ENCODE results near the gene FCER1G. TPM values are rescaled to one million over a fixed set of nuclear protein-coding genes. Genes with fewer than 3 reads are reported as not detected.
A peak's percentile ranks its signal among the peaks of the same experiment; 100 is the strongest.

Gene FCER1G
- total and polyA plus RNA-seq, 7 donors: 14.4 to 243 (median 77.7) TPM

GRCh38 chr1:161259345-161259702 is 44.2 kb downstream of the FCER1G start:
- Histone ChIP-seq H3K9me3 (peaks cover 0 to 12% (median 10%) of the 10 kb centered on the region in 4 donors), H3K36me3 (no peaks in the 10 kb centered on the region), H3K4me1 (peaks cover 0 to 26% (median 12%) of the 10 kb centered on the region in 4 donors), H3K27me3 (peaks cover 0 to 34% (median 25%) of the 10 kb centered on the region in 3 donors), H3K4me3 (peak overlapping the region in 3 of 4 donors; percentile 45 to 60 (median 59)), H3K27ac (peak overlapping the region in 1 of 4 donors; percentile 69)
- 48 to 55% methylated on average over 6 of the region's 6 CpGs for WGBS, 2 donors
- no peak for TF ChIP-seq EP300 (IDR thresholded peaks at IDR 0.05)
- no peak for DNase-seq
- intact Hi-C loops (cut with DNase I): no loop called here

GRCh38 chr1:161259765-161260164 is 44.7 kb downstream of the FCER1G start:
- Histone ChIP-seq H3K36me3 (no peaks in the 10 kb centered on the region), H3K27ac (peak overlapping the region in 1 of 4 donors; percentile 69), H3K9me3 (peaks cover 0 to 12% (median 10%) of the 10 kb centered on the region in 4 donors), H3K4me1 (peaks cover 0 to 26% (median 12%) of the 10 kb centered on the region in 4 donors), H3K27me3 (peaks cover 0 to 34% (median 25%) of the 10 kb centered on the region in 3 donors), H3K4me3 (no peak overlapping the region)
- DNase-seq: no peak
- intact Hi-C loops (cut with DNase I): no loop called here
- no peak for TF ChIP-seq POLR2AphosphoS5 (IDR thresholded peaks at IDR 0.05)
- no peak for TF ChIP-seq CTCF (IDR thresholded peaks at IDR 0.05)
- WGBS, 2 donors: 63 to 72% methylated on average over 1 of the region's 1 CpG

- intact Hi-C loops (cut with DNase I): no loop called here
- Histone ChIP-seq H3K36me3 (no peaks in the 10 kb centered on the region), H3K4me1 (peaks cover 0 to 26% (median 12%) of the 10 kb centered on the region in 4 donors), H3K27ac (peak overlapping the region in 1 of 4 donors; percentile 20), H3K4me3 (no peak overlapping the region), H3K27me3 (peaks cover 0 to 34% (median 25%) of the 10 kb centered on the region in 3 donors), H3K9me3 (peaks cover 0 to 12% (median 10%) of the 10 kb centered on the region in 4 donors)
- no peak for DNase-seq
- TF ChIP-seq POLR2AphosphoS5 (IDR thresholded peaks at IDR 0.05) (no peak), CTCF (IDR thresholded peaks at IDR 0.05) (no peak), POLR2A (IDR thresholded peaks at IDR 0.05) (no peak), EP300 (IDR thresholded peaks at IDR 0.05) (no peak)
- WGBS, 2 donors: 38 to 47% methylated on average over 9 of the region's 9 CpGs
These were observed 45.5 kb downstream of the FCER1G start for GRCh38 chr1:161260376-161261260.

DNA sequence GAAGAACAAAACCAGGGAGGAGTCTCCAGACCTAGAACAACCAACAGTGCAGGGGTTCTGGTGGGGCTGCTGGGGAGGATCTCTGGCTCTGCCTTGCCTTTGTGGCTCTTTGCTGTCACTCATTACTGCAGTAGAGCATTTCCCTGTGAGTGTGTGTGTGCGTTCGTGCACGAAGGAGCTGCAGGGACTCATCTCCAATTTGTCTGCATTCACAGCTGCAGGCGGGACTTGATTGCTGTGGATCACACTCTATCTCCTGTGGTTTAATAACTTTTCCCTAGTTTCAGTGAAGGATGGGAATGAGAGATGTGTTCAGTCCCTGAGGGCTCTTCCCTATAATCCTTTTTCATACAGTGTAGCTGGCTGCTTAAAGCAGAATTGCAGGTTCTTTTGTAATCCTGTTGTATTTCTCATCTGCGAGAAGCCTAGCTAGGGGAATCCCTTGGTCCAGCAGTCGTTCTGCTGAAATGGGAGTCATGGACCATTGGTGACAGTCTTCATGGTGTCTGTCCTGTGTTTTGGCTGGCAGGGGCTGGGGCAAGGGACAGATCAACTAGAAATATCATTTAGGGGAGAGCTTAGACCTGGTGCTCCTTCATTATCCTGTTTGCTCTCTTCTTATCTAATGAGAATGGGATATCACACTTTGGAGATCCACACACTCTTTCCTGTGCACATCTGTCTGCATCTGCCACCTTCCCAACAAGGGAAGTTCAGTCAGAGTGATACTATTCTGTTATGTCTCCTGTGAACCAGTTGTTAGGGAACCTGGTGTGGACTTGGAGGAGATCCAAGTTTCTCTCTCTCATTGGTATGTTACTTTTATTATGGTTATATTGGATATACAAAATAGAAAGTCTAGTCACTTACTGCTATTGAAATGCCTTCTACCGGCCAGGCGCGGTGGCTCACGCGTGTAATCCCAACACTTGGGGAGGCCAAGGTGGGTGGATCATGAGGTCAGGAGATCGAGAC is 46.5 kb downstream of the FCER1G start:
- Histone ChIP-seq H3K4me1 (peaks cover 0 to 34% (median 19%) of the 10 kb centered on the region in 4 donors), H3K27ac (peak overlapping the region in 1 of 4 donors; percentile 20), H3K27me3 (peaks cover 0 to 34% (median 25%) of the 10 kb centered on the region in 3 donors), H3K9me3 (peaks cover 0 to 12% (median 10%) of the 10 kb centered on the region in 4 donors), H3K4me3 (no peak overlapping the region), H3K36me3 (no peaks in the 10 kb centered on the region)
- 23 to 71% methylated on average over 12 of the region's 12 CpGs for WGBS, 2 donors
- intact Hi-C loops (cut with DNase I): no loop called here
- no peak for DNase-seq
- no peak for TF ChIP-seq POLR2AphosphoS5 (IDR thresholded peaks at IDR 0.05)
- TF ChIP-seq POLR2A (IDR thresholded peaks at IDR 0.05): no peak
- TF ChIP-seq CTCF (IDR thresholded peaks at IDR 0.05): no peak
- no peak for TF ChIP-seq EP300 (IDR thresholded peaks at IDR 0.05)

All from sigmoid colon (tissue), 7 donors.